ENCODE measurements around the gene TAF4. TPM values are rescaled to one million over a fixed set of nuclear protein-coding genes. Genes with fewer than 3 reads are reported as not detected.

The TAF4 gene
- total RNA-seq, 1 donor from 2014 or later, result 21.2 TPM

DNA sequence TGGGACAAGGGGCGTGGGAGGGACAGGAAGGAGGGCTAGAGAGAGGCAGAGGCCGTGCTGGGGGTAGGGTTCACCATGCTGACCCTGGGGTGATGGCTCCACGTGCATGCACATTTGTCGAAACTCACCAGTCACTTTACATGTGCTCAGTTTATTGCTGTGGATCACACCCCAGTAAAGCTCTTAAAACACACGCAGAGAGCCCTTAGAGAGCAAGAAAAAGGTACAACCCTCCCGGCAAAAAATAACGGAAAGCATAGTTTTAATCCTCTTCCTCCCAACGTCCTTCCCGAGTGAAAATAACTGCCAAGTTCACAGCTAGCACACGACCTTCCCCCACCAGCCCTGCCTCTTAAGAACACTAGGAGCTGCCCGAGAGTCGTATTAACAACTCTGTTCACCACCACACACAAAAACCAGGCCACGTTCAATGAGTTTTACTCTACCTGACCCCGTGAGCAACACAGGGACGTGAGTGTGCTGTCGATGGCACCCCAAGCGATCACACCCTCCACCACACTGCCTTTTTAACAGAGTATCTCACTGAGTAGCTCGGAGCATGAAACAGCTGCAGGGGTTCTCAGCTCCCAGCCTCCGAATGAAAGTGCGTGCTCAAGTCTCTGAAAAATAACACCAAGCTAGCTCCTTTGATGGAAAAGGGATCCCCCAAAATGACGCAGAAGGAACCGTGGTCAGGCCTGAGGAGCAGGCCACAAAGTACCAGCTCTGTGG lies 39.7 kb downstream of the TAF4 start:
- DNase-seq (ENCODE audit: extremely low read depth, low read depth, low spot score), result peak; percentile 18

DNA sequence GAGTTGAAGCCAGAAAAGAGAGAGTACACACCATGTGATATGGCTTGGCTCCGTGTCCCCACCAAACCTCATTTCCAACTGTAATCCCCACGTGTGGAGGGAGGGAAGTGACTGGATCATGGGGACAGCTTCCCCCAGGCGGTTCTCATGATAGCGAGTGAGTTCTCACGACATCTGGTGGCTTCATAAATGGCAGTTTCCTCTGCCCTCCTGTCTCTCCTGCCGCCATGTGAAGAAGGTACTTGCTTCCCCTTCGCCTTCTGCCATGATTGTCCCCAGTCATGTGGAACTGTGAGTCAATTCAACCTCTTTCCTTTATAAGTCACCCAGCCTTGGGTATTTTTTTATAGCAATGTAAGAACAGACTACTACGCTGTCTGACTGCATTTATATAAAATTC lies 40.3 kb downstream of the TAF4 start:
- DNase-seq (ENCODE audit: extremely low read depth, low read depth, low spot score), result no peak

DNA sequence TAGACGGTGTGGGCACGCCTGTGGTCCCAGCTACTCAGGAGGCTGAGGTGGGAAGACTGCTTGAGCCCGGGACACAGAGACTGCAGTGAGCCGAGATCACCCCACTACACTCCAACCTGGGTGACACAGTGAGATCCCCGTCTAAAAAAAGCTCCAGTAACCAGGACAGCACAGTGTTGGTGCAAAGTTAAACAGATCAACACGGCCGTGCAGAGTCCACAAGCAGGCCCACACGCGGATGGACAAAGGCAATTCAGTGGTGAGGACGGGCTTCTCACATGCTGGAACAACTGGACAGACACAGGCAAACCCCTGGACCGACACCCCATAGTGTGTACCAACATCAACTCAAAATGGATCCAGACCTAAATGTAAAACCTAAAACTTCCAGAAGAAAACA lies 41.7 kb downstream of the TAF4 start:
- no peak for DNase-seq (ENCODE audit: extremely low read depth, low read depth, low spot score)

DNA sequence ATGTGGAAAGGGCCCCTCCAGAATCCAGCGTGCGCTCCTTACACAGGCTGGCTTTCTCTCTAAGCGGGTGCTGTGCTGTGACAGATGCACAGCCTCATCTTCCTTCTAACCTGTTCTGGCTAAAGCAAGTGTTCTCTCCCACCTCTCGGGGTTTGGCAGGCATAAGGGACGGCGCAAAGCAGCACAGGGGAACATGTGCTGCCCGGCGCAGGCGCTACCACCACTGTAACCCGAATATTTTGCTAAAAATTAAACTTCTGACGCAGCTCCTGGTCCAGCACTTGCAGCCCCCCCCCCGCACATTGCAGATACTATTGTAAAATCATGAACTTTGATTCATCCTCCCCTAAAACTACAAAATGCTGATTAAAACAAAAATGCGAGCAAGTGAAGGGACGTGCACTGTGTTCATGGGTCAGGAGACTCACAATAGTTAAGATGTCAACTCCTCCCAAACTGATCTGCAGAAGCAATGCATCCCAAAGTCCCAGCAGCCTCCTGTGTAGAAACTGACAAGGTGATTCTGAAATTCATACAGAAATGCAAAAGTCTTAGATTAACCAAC lies 43.0 kb downstream of the TAF4 start:
- DNase-seq (ENCODE audit: extremely low read depth, low read depth, low spot score), result no peak

- no peak for DNase-seq (ENCODE audit: extremely low read depth, low read depth, low spot score)
Observed at GRCh38 chr20:62021793-62022385, 43.8 kb downstream of the TAF4 start.

GRCh38 chr20:62020935-62021701 lies 44.6 kb downstream of the TAF4 start:
- no peak for DNase-seq (ENCODE audit: extremely low read depth, low read depth, low spot score)

GRCh38 chr20:62019881-62020492 lies 45.7 kb downstream of the TAF4 start:
- DNase-seq (ENCODE audit: extremely low read depth, low read depth, low spot score), result no peak

DNA sequence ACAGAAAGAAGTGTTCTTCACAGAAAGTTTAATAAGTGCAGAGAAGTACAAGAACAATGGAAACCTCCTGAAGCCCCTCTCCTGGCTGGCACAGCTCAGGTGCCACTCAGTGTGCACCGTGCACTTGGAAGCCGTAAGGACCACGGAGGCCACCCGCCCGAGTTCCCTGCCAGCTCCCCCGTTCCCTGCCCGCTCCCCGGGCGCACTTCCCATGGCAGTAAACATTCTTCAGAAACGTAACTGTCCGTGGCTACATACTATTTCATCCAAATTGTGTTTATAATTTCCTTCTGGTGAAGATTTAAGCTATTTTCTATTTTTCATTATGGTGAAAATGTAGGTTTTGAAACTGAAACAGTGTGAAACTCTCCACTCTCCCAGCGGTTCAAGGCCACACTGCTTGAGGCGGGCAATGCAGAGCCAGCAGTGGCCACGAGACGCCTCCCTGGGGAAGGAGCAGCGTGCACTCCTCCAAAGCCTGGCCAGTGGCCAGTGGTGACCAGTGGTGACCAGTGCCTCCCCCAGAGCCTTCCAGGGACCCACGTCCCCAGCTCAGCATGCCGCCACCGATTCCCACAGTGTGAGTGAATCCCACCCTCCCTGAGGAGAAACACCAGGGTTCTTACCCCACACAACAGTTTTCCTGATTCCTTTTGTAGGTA lies 46.4 kb downstream of the TAF4 start:
- DNase-seq (ENCODE audit: extremely low read depth, low read depth, low spot score), result no peak

GRCh38 chr20:62018437-62019143 lies 47.1 kb downstream of the TAF4 start:
- no peak for DNase-seq (ENCODE audit: extremely low read depth, low read depth, low spot score)

DNA sequence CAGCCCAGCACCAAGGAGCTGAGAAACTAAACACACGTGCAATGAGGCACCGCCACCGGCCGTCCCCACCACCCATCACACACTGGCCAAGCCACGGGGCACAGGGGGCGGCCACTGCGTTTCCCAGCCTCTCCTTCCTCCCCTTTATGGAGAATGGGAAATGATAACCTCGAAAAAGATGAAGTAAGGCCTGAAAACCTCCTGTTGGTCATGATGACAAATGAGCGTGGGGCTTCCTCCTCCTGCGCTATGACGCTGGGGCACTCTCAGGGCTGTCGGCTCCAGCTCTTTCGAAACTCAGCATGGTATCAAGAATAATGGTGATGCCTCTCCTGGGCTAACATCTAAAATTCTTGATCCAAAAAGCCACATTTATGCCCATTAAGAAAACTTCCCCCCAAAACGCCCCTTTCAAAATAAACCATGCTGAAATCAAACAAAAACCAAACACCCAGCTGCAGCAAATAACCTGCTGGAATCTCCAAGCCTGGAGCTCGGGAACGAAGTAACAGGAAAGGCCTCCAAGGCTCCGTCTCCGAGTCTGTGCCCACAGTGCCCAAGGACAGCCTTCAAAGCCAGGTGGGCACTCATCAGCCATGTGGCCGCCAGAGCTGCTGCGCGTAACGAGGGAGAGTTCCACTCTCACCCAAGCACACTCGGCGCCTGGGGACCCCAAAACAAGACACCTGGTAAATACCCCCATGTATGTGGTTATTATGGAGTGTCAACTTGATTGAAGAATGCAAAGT lies 50.0 kb downstream of the TAF4 start:
- no peak for DNase-seq (ENCODE audit: extremely low read depth, low read depth, low spot score)

GRCh38 chr20:62014889-62015537 lies 50.7 kb downstream of the TAF4 start:
- no peak for DNase-seq (ENCODE audit: extremely low read depth, low read depth, low spot score)

DNA sequence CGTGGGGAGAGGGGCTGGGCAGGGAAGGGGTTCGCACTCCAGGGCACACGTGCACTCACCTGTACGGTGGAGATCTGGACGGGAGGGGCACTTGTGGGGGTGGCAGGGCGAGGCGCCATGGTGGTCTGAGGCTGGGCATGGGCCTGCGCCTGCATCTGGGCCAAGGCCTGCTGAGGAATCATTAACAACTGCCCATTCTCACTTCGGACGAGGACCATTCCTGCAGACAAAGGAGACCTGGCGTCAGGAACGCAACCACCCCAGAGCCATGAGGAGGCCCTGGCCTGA lies 51.2 kb downstream of the TAF4 start:
- DNase-seq (ENCODE audit: extremely low read depth, low read depth, low spot score), result no peak

DNA sequence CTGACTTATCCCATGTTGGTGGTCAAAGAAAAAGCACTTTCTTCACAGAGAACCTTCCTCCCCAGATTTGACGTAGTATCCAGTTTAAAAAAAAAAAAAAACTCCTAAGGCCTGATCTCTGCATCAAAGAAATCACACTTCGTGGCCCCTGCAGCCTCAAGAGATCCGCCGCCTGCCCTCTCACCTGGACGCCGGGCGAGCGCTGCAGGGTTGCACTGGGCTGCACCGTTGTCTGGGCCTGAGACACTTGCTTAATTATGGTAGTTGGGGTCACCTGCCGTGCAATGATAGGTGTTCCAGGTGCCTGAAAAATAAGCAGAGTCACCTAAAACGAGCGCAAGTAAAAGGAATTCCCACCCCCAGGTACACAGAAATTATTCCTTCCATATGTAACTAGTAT lies 53.0 kb downstream of the TAF4 start:
- no peak for DNase-seq (ENCODE audit: extremely low read depth, low read depth, low spot score)

- no peak for DNase-seq (ENCODE audit: extremely low read depth, low read depth, low spot score)
Observed at GRCh38 chr20:62011938-62012534, 53.6 kb downstream of the TAF4 start.

GRCh38 chr20:62011403-62011790 lies 54.3 kb downstream of the TAF4 start:
- no peak for DNase-seq (ENCODE audit: extremely low read depth, low read depth, low spot score)

DNA sequence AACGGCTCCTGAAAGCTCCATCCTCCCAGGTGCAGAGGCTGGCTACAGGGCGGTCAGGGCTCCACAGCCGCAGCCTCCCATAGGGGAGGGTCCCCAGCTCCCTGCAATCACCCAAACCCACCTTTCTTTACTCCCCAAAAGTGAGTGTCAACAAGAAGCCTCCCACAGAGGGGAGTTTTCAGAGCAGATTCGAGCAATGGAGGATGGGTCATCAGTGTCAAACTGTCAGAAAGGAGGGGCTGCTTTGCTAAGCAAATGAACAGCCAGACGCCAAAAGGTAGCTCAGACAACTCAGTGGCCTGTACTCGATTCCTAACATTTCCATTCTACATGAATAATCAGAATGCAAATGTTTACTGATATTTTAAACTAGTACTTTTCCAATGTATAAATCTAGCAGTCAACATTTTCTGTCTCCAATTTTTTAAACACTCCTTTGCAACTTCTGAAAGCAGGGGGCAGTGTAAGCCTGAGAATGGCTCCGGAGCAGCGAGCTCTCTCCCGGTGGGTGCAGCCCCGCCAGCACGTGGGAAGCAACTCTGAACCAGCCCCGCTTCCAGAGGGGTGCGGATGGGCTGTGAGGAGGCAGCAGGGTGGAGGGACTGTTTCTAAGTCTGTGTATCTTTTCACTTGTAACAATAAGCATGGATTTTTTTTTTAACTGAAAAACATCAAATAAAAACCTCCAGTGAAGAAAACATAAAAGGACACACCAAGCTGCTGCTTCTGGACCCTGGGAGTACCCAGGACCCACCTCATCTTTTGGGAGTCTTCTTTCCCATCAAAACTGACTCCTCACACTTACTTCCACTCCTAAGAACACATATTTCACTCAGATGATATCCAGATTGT lies 54.9 kb downstream of the TAF4 start:
- DNase-seq (ENCODE audit: extremely low read depth, low read depth, low spot score), result peak; percentile 5

DNA sequence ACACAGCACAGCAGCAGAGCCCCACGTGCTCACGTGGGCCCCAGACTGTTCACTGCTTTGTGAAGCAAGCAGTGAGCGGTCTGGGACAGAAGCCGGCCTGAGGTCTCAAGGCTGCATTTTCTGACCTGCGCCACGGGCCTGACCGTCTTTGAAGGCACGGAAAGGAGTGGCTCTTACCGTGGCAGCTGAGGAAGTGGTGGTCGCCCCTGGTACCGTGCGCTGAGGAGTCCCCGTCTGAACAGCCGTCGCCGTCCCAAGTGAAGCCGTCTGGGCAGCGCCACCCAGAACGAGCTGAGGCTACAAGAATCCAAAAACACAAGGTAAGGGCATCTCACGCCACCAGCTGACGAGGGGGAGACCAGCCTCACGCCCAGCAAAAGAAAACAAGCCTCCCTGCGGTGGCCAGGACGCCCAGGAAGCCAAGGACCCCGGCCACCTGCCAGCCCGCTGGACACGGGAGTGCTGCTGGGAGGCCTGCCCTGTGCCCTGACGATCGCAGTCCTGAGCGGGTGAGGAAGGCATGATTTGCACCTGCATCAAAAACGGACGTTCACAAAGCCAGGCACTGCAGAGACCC lies 55.7 kb downstream of the TAF4 start:
- DNase-seq (ENCODE audit: extremely low read depth, low read depth, low spot score), result no peak

Measured in glomerular endothelial cell (primary cell).